HG03039 (cell line): ENCODE data around the gene MARCHF3.
"Not testable (repeated sequence)": the region's sequence is repeated elsewhere in the genome, so short reads cannot be mapped to it uniquely, and the experiment has no call there.

Source experiments
- ATAC-seq: cut with Tn5 transposase; IDR thresholded peaks from one replicate; pipeline ENCODE4 v1.9.1; 2021; ENCODE audit warnings: mild to moderate bottlenecking, moderate library complexity; ENCODE audit not compliant: unreplicated experiment

MARCHF3 gene

GRCh38 chr5:127051591-127051990 is 21.2 kb upstream of the MARCHF3 start:
- no peak for ATAC-seq

GRCh38 chr5:127046343-127047072 is 16.1 kb upstream of the MARCHF3 start:
- no peak for ATAC-seq

GRCh38 chr5:127042593-127042992 is 12.2 kb upstream of the MARCHF3 start:
- ATAC-seq: no peak

- ATAC-seq: no peak
Observed at GRCh38 chr5:127041571-127041970, 11.2 kb upstream of the MARCHF3 start.

GRCh38 chr5:127040796-127041520 is 10.6 kb upstream of the MARCHF3 start:
- ATAC-seq: no peak

- ATAC-seq: no peak
Observed at GRCh38 chr5:127038550-127038949, 8.2 kb upstream of the MARCHF3 start.

GRCh38 chr5:127031863-127032232 is 1.5 kb upstream of the MARCHF3 start:
- ATAC-seq: no peak

GRCh38 chr5:127031147-127031862 is 947 bp upstream of the MARCHF3 start:
- peak; percentile 7 for ATAC-seq

- ATAC-seq: peak; percentile 13
Observed at GRCh38 chr5:127029581-127030258, 638 bp downstream of the MARCHF3 start.

GRCh38 chr5:127028822-127029457 is 1.4 kb downstream of the MARCHF3 start:
- ATAC-seq: no peak

GRCh38 chr5:127027539-127027938 is 2.8 kb downstream of the MARCHF3 start:
- no peak for ATAC-seq

GRCh38 chr5:127026166-127026565 is 4.2 kb downstream of the MARCHF3 start:
- no peak for ATAC-seq

GRCh38 chr5:127025467-127025866 is 4.9 kb downstream of the MARCHF3 start:
- ATAC-seq: no peak

GRCh38 chr5:127024821-127025220 is 5.5 kb downstream of the MARCHF3 start:
- no peak for ATAC-seq

GRCh38 chr5:127023552-127024191 is 6.7 kb downstream of the MARCHF3 start:
- not testable (repeated sequence) for ATAC-seq

- ATAC-seq: no peak
Observed at GRCh38 chr5:127022846-127023245, 7.5 kb downstream of the MARCHF3 start.

GRCh38 chr5:127019928-127020327 is 10.4 kb downstream of the MARCHF3 start:
- no peak for ATAC-seq

GRCh38 chr5:127016722-127017121 is 13.6 kb downstream of the MARCHF3 start:
- ATAC-seq: not testable (repeated sequence)

GRCh38 chr5:127015716-127016115 is 14.6 kb downstream of the MARCHF3 start:
- ATAC-seq: no peak

GRCh38 chr5:127014573-127014972 is 15.8 kb downstream of the MARCHF3 start:
- peak; percentile 40 for ATAC-seq
